ENCODE measurements around the gene ZNF304. TPM values are rescaled to one million over a fixed set of nuclear protein-coding genes. Genes with fewer than 3 reads are reported as not detected.

The ZNF304 gene
- total RNA-seq, 6 donors from 2014 or later = 2.1 to 8.8 (median 7.3) TPM

DNA sequence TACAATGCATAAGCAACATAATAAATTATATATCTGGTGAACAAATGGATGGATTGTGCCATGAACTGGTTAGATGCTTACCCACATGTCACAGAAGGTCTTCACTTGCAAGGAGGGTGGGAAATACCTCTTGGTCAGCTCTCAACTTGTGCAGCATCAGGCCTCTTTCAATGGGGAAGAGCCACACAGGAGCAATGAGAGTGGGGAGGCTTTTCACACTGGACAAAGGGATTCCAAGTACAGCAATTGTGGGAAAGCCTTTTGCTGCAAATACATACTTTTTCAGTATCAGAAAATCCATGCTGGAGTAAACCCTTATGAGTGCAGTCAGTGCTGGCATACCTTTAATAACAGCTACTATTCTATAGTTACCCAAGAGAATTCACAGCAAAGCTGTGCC, 42.6 kb upstream of the ZNF304 start:
- H3K27me3 ChIP-seq = no peaks in the 10 kb centered on the region
- no peak for DNase-seq
- H3K27ac ChIP-seq = no peak overlapping the region
- no peak for TF ChIP-seq EP300 (IDR thresholded peaks at IDR 0.05)
- TF ChIP-seq CTCF (IDR thresholded peaks at IDR 0.05) = no peak
- TF ChIP-seq POLR2A (IDR thresholded peaks at IDR 0.05) = no peak
- no peak for TF ChIP-seq POLR2AphosphoS5 (IDR thresholded peaks at IDR 0.05)
- ATAC-seq (ENCODE audit: low FRiP score in 2 of 2) = no peak
- H3K36me3 ChIP-seq = peaks cover 0 to 13% (median under 1%) of the 10 kb centered on the region in 4 donors
- H3K4me3 ChIP-seq = no peak overlapping the region
- H3K9me3 ChIP-seq = peaks cover 0 to 8% (median 0%) of the 10 kb centered on the region in 4 donors
- no peaks in the 10 kb centered on the region for H3K4me1 ChIP-seq

DNA sequence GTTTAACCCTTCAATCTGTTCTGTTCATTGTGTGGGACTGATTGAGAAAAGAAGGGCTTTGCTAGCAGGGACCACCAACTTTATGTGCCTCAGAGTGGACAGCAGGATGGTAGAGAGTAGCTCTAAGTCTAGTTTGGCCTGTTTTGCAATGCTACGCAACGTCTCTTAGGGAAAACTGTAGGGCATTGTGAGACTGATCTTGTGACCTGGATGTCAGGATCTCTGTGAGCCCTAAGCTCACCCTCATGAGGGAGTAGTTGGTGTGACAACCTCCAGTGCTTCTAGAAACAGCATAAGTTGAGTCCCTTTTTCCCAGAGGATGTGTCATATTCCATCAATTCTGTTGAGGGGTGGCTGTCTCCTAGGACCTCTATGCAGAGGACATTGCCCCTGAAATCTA, 40.3 kb upstream of the ZNF304 start:
- DNase-seq (no peak), ATAC-seq (ENCODE audit: low FRiP score in 2 of 2) (no peak)
- 79 to 90% methylated on average over 2 of the region's 2 CpGs for WGBS, 2 donors
- Histone ChIP-seq H3K27me3 (no peaks in the 10 kb centered on the region), H3K4me1 (no peaks in the 10 kb centered on the region), H3K9me3 (peaks cover 0 to 8% (median 0%) of the 10 kb centered on the region in 4 donors), H3K27ac (no peak overlapping the region), H3K4me3 (no peak overlapping the region), H3K36me3 (no peaks in the 10 kb centered on the region)
- no peak for TF ChIP-seq CTCF (IDR thresholded peaks at IDR 0.05)
- TF ChIP-seq EP300 (IDR thresholded peaks at IDR 0.05) = no peak
- TF ChIP-seq POLR2A (IDR thresholded peaks at IDR 0.05) = no peak

DNA sequence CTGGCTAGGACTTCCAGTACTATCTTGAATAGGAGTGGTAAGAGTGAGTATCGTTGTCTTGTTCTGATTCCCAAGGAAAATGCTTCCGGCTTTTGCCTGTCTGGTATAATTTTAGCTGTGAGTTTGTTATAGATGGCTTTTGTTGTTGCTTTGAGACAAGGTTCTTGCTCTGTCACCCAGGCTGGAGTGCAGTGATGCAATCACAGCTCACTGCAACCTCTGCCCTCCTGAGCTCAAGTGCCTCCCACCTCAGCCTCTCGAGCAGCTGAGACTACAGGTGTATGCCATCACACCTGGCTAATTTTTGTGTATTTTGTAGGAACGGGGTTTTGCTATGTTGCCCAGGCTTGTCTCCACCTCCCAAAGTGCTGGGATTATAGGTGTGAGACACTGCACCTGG, 36.9 kb upstream of the ZNF304 start:
- H3K27me3 ChIP-seq = peaks cover 0 to 4% (median 0%) of the 10 kb centered on the region in 4 donors
- WGBS, 2 donors = 55 to 73% methylated on average over 4 of the region's 4 CpGs
- no peak for TF ChIP-seq POLR2AphosphoS5 (IDR thresholded peaks at IDR 0.05)
- TF ChIP-seq CTCF (IDR thresholded peaks at IDR 0.05) = no peak
- no peak for TF ChIP-seq EP300 (IDR thresholded peaks at IDR 0.05)
- TF ChIP-seq POLR2A (IDR thresholded peaks at IDR 0.05) = no peak

DNA sequence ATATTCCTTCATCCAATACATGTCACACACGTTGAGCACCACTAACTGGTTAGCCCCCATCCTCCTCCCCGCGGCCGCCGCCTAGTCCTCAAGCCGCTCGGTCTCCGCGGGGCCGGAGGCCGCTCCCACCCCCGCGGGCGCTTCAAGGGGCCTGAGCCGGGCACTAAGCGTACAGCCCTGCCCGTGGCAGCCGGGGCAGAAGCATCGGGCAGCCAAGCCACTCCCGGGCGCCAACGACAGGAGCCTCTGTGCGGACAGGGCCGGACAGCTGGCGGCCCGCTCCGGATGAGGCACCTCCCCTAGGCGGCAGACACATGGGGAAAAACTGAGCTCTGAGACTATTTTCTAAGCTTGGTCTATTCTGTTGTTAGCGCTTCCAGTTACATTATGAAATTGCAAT, 33.6 kb upstream of the ZNF304 start:
- TF ChIP-seq POLR2AphosphoS5 (IDR thresholded peaks at IDR 0.05) (no peak), POLR2A (IDR thresholded peaks at IDR 0.05) (no peak), CTCF (IDR thresholded peaks at IDR 0.05) (no peak), EP300 (IDR thresholded peaks at IDR 0.05) (no peak)
- Histone ChIP-seq H3K4me1 (peaks cover 14 to 22% (median 17%) of the 10 kb centered on the region in 4 donors), H3K27me3 (peaks cover 0 to 4% (median 0%) of the 10 kb centered on the region in 4 donors), H3K36me3 (no peaks in the 10 kb centered on the region), H3K4me3 (no peak overlapping the region), H3K9me3 (no peaks in the 10 kb centered on the region), H3K27ac (no peak overlapping the region)
- DNase-seq = peak in 1 of 2 donors; percentile 81
- ATAC-seq (ENCODE audit: low FRiP score in 2 of 2) = no peak
- WGBS, 2 donors = 16 to 17% methylated on average over 18 to 28 of the region's 29 CpGs

More for the DNA sequence above, 36.9 kb upstream of the ZNF304 start:
- H3K27ac ChIP-seq = no peak overlapping the region
- no peaks in the 10 kb centered on the region for H3K36me3 ChIP-seq
- H3K9me3 ChIP-seq = peaks cover 0 to 6% (median 0%) of the 10 kb centered on the region in 4 donors
- ATAC-seq (ENCODE audit: low FRiP score in 2 of 2) (no peak), DNase-seq (no peak)
- H3K4me3 ChIP-seq = no peak overlapping the region
- H3K4me1 ChIP-seq = no peaks in the 10 kb centered on the region

DNA sequence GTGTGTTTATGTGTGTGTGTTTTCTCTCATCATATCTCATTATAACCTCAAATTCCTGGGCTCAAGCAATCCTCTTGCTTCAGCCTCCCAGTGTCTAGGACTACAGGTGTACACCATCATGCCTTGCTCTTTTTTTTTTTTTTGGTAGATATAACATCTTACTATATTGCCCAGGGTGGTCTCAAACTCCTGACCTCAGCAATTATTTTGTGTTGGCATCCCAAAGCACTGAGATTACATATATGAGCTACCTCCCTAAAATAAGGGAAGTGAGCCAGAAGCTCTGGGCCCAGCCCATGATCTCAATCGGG, 31.2 kb upstream of the ZNF304 start:
- ATAC-seq (ENCODE audit: low FRiP score in 2 of 2) = peak in 1 of 2 donors; percentile 44
- TF ChIP-seq CTCF (IDR thresholded peaks at IDR 0.05) (no peak), EP300 (IDR thresholded peaks at IDR 0.05) (no peak), POLR2A (IDR thresholded peaks at IDR 0.05) (no peak), POLR2AphosphoS5 (IDR thresholded peaks at IDR 0.05) (no peak)
- Histone ChIP-seq H3K36me3 (peaks cover 0 to 16% (median 16%) of the 10 kb centered on the region in 4 donors), H3K27ac (peak overlapping the region; percentile 82 to 92 (median 88)), H3K9me3 (peaks cover 0 to 3% (median 2%) of the 10 kb centered on the region in 4 donors), H3K4me3 (peak overlapping the region; percentile 46 to 97 (median 86)), H3K27me3 (peaks cover 0 to 4% (median 0%) of the 10 kb centered on the region in 4 donors), H3K4me1 (peaks cover 14 to 23% (median 18%) of the 10 kb centered on the region in 4 donors)
- 0% methylated on average over 1 of the region's 1 CpG for WGBS, 2 donors
- DNase-seq = no peak

All from upper lobe of left lung (tissue), 6 donors.